GM21447 (cell line): ENCODE data around the gene KCTD5.
"Not testable (repeated sequence)": the region's sequence is repeated elsewhere in the genome, so short reads cannot be mapped to it uniquely, and the experiment has no call there.

Source experiments
- ATAC-seq: cut with Tn5 transposase; IDR thresholded peaks from one replicate; pipeline ENCODE4 v1.9.1; 2021; ENCODE audit not compliant: unreplicated experiment

The KCTD5 gene

GRCh38 chr16:2696601-2697250 lies 14.4 kb downstream of the KCTD5 start:
- not testable (repeated sequence) for ATAC-seq

GRCh38 chr16:2697401-2697948 lies 15.2 kb downstream of the KCTD5 start:
- no peak for ATAC-seq

- no peak for ATAC-seq
Measured at GRCh38 chr16:2698103-2698870, 16.0 kb downstream of the KCTD5 start.

GRCh38 chr16:2698965-2699750 lies 16.8 kb downstream of the KCTD5 start:
- no peak for ATAC-seq

GRCh38 chr16:2699791-2700600 lies 17.7 kb downstream of the KCTD5 start:
- ATAC-seq = no peak

GRCh38 chr16:2700786-2701185 lies 18.5 kb downstream of the KCTD5 start:
- no peak for ATAC-seq

- ATAC-seq = no peak
Measured at GRCh38 chr16:2701272-2701671, 18.9 kb downstream of the KCTD5 start.

- no peak for ATAC-seq
Measured at GRCh38 chr16:2701713-2702437, 19.6 kb downstream of the KCTD5 start.

GRCh38 chr16:2702438-2702825 lies 20.1 kb downstream of the KCTD5 start:
- ATAC-seq = no peak

- no peak for ATAC-seq
Measured at GRCh38 chr16:2702871-2703745, 20.8 kb downstream of the KCTD5 start.

- ATAC-seq = no peak
Measured at GRCh38 chr16:2704166-2704982, 22.1 kb downstream of the KCTD5 start.

- ATAC-seq = no peak
Measured at GRCh38 chr16:2704983-2705275, 22.6 kb downstream of the KCTD5 start.

GRCh38 chr16:2705351-2705750 lies 23.0 kb downstream of the KCTD5 start:
- ATAC-seq = no peak

- ATAC-seq = no peak
Measured at GRCh38 chr16:2706085-2706484, 23.8 kb downstream of the KCTD5 start.

GRCh38 chr16:2706611-2707311 lies 24.4 kb downstream of the KCTD5 start:
- ATAC-seq = no peak

GRCh38 chr16:2707368-2708289 lies 25.3 kb downstream of the KCTD5 start:
- ATAC-seq = no peak

GRCh38 chr16:2708290-2708639 lies 25.9 kb downstream of the KCTD5 start:
- no peak for ATAC-seq
